Activated naive CD4-positive, alpha-beta T cell treated with anti-CD3 and anti-CD28 coated beads, Interleukin-2, amount 50 U/mL, for 16 hours (primary cell): ENCODE data around the gene EPHA6.
A peak's percentile ranks its signal among the peaks of the same experiment; 100 is the strongest.

Source experiments
- DNase-seq: peaks from one replicate; pipeline ENCODE4 v3.0.0-alpha.2; 2020

Gene EPHA6

GRCh38 chr3:96813820-96814650 lies at the start of gene EPHA6:
Gene EPHA6, plus strand, starts transcription at chr3:96814594.
- no peak for DNase-seq

GRCh38 chr3:96776818-96777217 lies 37.6 kb upstream of the EPHA6 start:
- no peak for DNase-seq

GRCh38 chr3:96779810-96780209 lies 34.6 kb upstream of the EPHA6 start:
- DNase-seq = no peak

- DNase-seq = no peak
Observed at GRCh38 chr3:96796101-96796500, 18.3 kb upstream of the EPHA6 start.

GRCh38 chr3:96803870-96804269 lies 10.5 kb upstream of the EPHA6 start:
- no peak for DNase-seq

GRCh38 chr3:96806341-96806740 lies 8.1 kb upstream of the EPHA6 start:
- DNase-seq = no peak

- DNase-seq = peak; percentile 42
Observed at GRCh38 chr3:96813134-96813819, 1.1 kb upstream of the EPHA6 start.

GRCh38 chr3:96814651-96815567 lies 515 bp downstream of the EPHA6 start:
- no peak for DNase-seq

GRCh38 chr3:96831175-96831574 lies 16.8 kb downstream of the EPHA6 start:
- no peak for DNase-seq

GRCh38 chr3:96833301-96833700 lies 18.9 kb downstream of the EPHA6 start:
- DNase-seq = no peak

- no peak for DNase-seq
Observed at GRCh38 chr3:96836153-96836915, 21.9 kb downstream of the EPHA6 start.

GRCh38 chr3:96843505-96844203 lies 29.3 kb downstream of the EPHA6 start:
- DNase-seq = no peak

- no peak for DNase-seq
Observed at GRCh38 chr3:96844204-96844514, 29.8 kb downstream of the EPHA6 start.

GRCh38 chr3:96852849-96853248 lies 38.5 kb downstream of the EPHA6 start:
- no peak for DNase-seq

GRCh38 chr3:96860882-96861281 lies 46.5 kb downstream of the EPHA6 start:
- DNase-seq = no peak

GRCh38 chr3:96863129-96863740 lies 48.8 kb downstream of the EPHA6 start:
- DNase-seq = no peak

GRCh38 chr3:96865605-96866004 lies 51.2 kb downstream of the EPHA6 start:
- no peak for DNase-seq

- no peak for DNase-seq
Observed at GRCh38 chr3:96869316-96869715, 54.9 kb downstream of the EPHA6 start.

GRCh38 chr3:96877510-96877909 lies 63.1 kb downstream of the EPHA6 start:
- no peak for DNase-seq

GRCh38 chr3:96900031-96900430 lies 85.6 kb downstream of the EPHA6 start:
- DNase-seq = no peak

- DNase-seq = no peak
Observed at GRCh38 chr3:96900566-96900965, 86.2 kb downstream of the EPHA6 start.

- no peak for DNase-seq
Observed at GRCh38 chr3:96915445-96915844, 101.1 kb downstream of the EPHA6 start.
